ENCODE data around the gene MYL10. TPM values are rescaled to one million over a fixed set of nuclear protein-coding genes. Genes with fewer than 3 reads are reported as not detected.

MYL10 gene
- total RNA-seq, 1 experiment from 2014 or later = not detected

- DNase-seq (ENCODE audit: extremely low read depth, low read depth) = no peak
Measured at GRCh38 chr7:101598986-101599771, 29.9 kb downstream of the MYL10 start.

GRCh38 chr7:101598422-101598985, 30.6 kb downstream of the MYL10 start:
- no peak for DNase-seq (ENCODE audit: extremely low read depth, low read depth)

GRCh38 chr7:101597941-101598340, 31.2 kb downstream of the MYL10 start:
- DNase-seq (ENCODE audit: extremely low read depth, low read depth) = no peak

GRCh38 chr7:101596898-101597297, 32.2 kb downstream of the MYL10 start:
- DNase-seq (ENCODE audit: extremely low read depth, low read depth) = no peak

GRCh38 chr7:101595766-101596537, 33.1 kb downstream of the MYL10 start:
- DNase-seq (ENCODE audit: extremely low read depth, low read depth) = no peak

GRCh38 chr7:101595246-101595645, 33.9 kb downstream of the MYL10 start:
- DNase-seq (ENCODE audit: extremely low read depth, low read depth) = no peak

- no peak for DNase-seq (ENCODE audit: extremely low read depth, low read depth)
Measured at GRCh38 chr7:101594790-101595189, 34.3 kb downstream of the MYL10 start.

GRCh38 chr7:101593556-101593955, 35.5 kb downstream of the MYL10 start:
- DNase-seq (ENCODE audit: extremely low read depth, low read depth) = no peak

GRCh38 chr7:101591504-101591903, 37.6 kb downstream of the MYL10 start:
- DNase-seq (ENCODE audit: extremely low read depth, low read depth) = no peak

GRCh38 chr7:101590663-101591435, 38.2 kb downstream of the MYL10 start:
- DNase-seq (ENCODE audit: extremely low read depth, low read depth) = no peak

GRCh38 chr7:101589976-101590662, 39.0 kb downstream of the MYL10 start:
- no peak for DNase-seq (ENCODE audit: extremely low read depth, low read depth)

GRCh38 chr7:101589052-101589451, 40.0 kb downstream of the MYL10 start:
- DNase-seq (ENCODE audit: extremely low read depth, low read depth) = no peak

GRCh38 chr7:101588131-101588935, 40.8 kb downstream of the MYL10 start:
- DNase-seq (ENCODE audit: extremely low read depth, low read depth) = no peak

- DNase-seq (ENCODE audit: extremely low read depth, low read depth) = no peak
Measured at GRCh38 chr7:101586906-101587677, 42.0 kb downstream of the MYL10 start.

- DNase-seq (ENCODE audit: extremely low read depth, low read depth) = no peak
Measured at GRCh38 chr7:101586078-101586905, 42.8 kb downstream of the MYL10 start.

- no peak for DNase-seq (ENCODE audit: extremely low read depth, low read depth)
Measured at GRCh38 chr7:101582971-101583370, 46.1 kb downstream of the MYL10 start.

- DNase-seq (ENCODE audit: extremely low read depth, low read depth) = no peak
Measured at GRCh38 chr7:101581891-101582290, 47.2 kb downstream of the MYL10 start.

GRCh38 chr7:101580596-101580995, 48.5 kb downstream of the MYL10 start:
- no peak for DNase-seq (ENCODE audit: extremely low read depth, low read depth)
